Skin epidermis (tissue), 12 donors: ENCODE measurements around the gene IL20RA.

Experiments used
- H3K27ac ChIP-seq, 21 experiments: fragments of 200-600 bp; sonication (generic) in 11 of 21; one replicate each; pipeline ENCODE4 v1.5.0; 2020; ENCODE audit warnings: mild to moderate bottlenecking in 3 of 21, inconsistent platforms in 2 of 21, moderate library complexity in 2 of 21
- H3K4me3 ChIP-seq, 7 experiments: fragments of 200-600 bp; sonication (generic) in 2 of 7; one replicate each; pipeline ENCODE4 v1.5.0; 2020; ENCODE audit warnings: inconsistent platforms in 2 of 7, mild to moderate bottlenecking in 2 of 7, moderate library complexity in 1 of 7

Gene IL20RA

GRCh38 chr6:136955123-136955522, 89.6 kb downstream of the IL20RA start:
- Histone ChIP-seq H3K4me3 (no peak overlapping the region), H3K27ac (no peak overlapping the region)

GRCh38 chr6:136952714-136953260, 92.0 kb downstream of the IL20RA start:
- Histone ChIP-seq H3K27ac (no peak overlapping the region), H3K4me3 (no peak overlapping the region)

- Histone ChIP-seq H3K4me3 (no peak overlapping the region), H3K27ac (no peak overlapping the region)
Observed at GRCh38 chr6:136950436-136951126, 94.2 kb downstream of the IL20RA start.
